GM12892 (cell line): ENCODE measurements around the gene AFF3.

Source experiments
- POLR2A ChIP-seq: IDR thresholded peaks from 2 replicates; pipeline ENCODE4 v1.6.1; 2011; ENCODE audit warnings: low read depth, low read length, control low read depth
- POLR2AphosphoS5 ChIP-seq: IDR thresholded peaks from 2 replicates; pipeline ENCODE4 v1.6.1; 2011; ENCODE audit warnings: low read depth, low read length, control low read depth
- TAF1 ChIP-seq: IDR thresholded peaks from 2 replicates; pipeline ENCODE4 v1.6.1; 2011; ENCODE audit warnings: low read depth, mild to moderate bottlenecking, control low read depth, low read length, borderline replicate concordance

- TF ChIP-seq POLR2A = no peak
- no peak for TF ChIP-seq TAF1
- TF ChIP-seq POLR2AphosphoS5 = no peak
Measured at GRCh38 chr2:99728166-99728565, 414.2 kb downstream of the AFF3 start.
